Pericardium fibroblast (primary cell): Measurements from ENCODE around the gene SLC24A4. TPM values are rescaled to one million over a fixed set of nuclear protein-coding genes. Genes with fewer than 3 reads are reported as not detected.

Source experiments
- total RNA-seq: library from RNA; depleted of rRNA; stranded (reverse); fragments of >200 nt; gene quantifications from 2 replicates; pipeline ENCODE4 v1.2.3, GENCODE V29; 2015

The SLC24A4 gene
- total RNA-seq: not detected in 2 replicates

GRCh38 chr14:92323011-92323915 lies at the start of gene SLC24A4:
Gene SLC24A4, plus strand, starts transcription at chr14:92323165. Its CDS starts 666 bp downstream, at chr14:92323831.

GRCh38 chr14:92513204-92513965 lies 190.4 kb downstream of the SLC24A4 start, which contains the start of gene RIN3:
Gene RIN3, plus strand, starts transcription at chr14:92513781. Its CDS starts 152 bp downstream, at chr14:92513933.

Other genes with a start within 250 kb of the SLC24A4 start
- 12.8 and 18.8 TPM in 2 replicates for gene ATXN3, start 216.6 kb upstream of the SLC24A4 start, total RNA-seq
- gene NDUFB1, start 201.5 kb upstream of the SLC24A4 start, total RNA-seq: 301 and 304 TPM in 2 replicates
- gene CPSF2, start 201.2 kb upstream of the SLC24A4 start, total RNA-seq: 14.2 and 36.3 TPM in 2 replicates
- 4.9 and 9.0 TPM in 2 replicates for gene RIN3, start 190.6 kb downstream of the SLC24A4 start, total RNA-seq